NCI-H2171 treated with DMSO at 0.1 percent for 48 hours (cell line): ENCODE measurements around the gene SSR3.

Source experiments
- DNase-seq: peaks from one replicate; lab custom pipeline; 2025; lab: John Stamatoyannopoulos, UW

The SSR3 gene

GRCh38 chr3:156491192-156491591 is 63.7 kb downstream of the SSR3 start:
- no peak for DNase-seq
